ENCODE results near the gene ATF5. TPM values are rescaled to one million over a fixed set of nuclear protein-coding genes. Genes with fewer than 3 reads are reported as not detected.

The ATF5 gene
- total and polyA plus RNA-seq, 2 donors from 2014 or later, result 22.7 to 36.4 TPM

DNA sequence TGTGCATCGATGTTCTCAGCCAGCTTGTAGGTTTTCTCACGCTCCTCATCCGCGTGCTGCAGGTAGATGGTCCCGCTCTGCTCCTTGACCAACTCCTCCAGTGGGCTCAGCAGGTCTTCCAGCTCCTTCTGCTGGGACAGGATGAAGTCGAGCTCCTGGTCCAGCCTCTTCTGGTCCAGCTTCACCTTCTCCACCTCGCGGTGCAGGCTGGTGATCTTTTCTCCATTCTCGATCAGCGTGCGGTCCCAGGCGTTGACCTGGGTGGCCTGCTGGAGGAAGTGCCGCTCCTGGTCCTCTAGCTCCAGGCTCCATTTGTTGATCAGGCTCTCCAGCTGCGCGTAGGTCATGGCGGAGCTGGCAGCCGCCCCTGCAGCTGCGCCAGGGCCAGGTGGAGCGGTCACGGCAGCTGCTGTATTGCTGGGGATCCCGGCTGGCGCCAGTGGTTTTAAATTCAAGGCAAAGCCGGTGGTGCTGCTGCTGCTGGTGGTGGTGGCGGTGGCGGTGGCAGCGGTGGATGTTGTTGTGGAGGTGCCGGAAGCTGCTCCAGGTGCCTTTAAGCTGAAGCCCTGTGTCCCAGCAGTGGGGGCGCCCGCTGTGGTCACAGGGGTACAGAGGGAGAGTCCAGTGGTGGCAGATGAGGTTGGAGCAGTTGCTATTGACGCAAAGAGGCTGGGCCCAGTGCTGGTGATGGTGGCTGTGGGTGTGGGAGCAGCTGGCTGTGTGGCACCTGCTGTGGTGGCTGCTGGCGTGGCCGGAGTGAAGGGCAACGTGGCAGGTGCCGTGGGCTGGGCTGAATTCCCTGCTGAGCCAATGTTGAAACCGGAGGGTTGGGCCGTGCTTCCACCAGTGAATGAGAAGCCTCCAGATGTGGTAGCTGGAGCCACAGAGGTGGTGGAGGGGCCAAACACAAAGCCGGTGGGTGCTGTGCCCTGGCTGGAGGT lies 20.3 kb upstream of the ATF5 start:
- Histone ChIP-seq H3K4me1 (ENCODE audit: control insufficient read depth in 2 of 3, insufficient read depth in 2 of 3, low read depth in 1 of 3, low read length in 3 of 3) (peaks cover 0 to 7% (median 0%) of the 10 kb centered on the region in 3 donors), H3K9ac (ENCODE audit: low read length in 3 of 3) (no peak overlapping the region), H3K9me3 (ENCODE audit: control insufficient read depth in 2 of 3, insufficient read depth in 1 of 3, low read length in 3 of 3) (no peaks in the 10 kb centered on the region), H3K36me3 (ENCODE audit: control insufficient read depth in 2 of 3, insufficient read depth in 3 of 3, low read length in 3 of 3) (peaks cover 2 to 26% (median 4%) of the 10 kb centered on the region in 3 donors), H3K27ac (ENCODE audit: low read depth in 2 of 2, low read length in 2 of 2) (no peak overlapping the region), H3K4me3 (ENCODE audit: low read length in 3 of 3) (no peak overlapping the region), H3K27me3 (ENCODE audit: control insufficient read depth, insufficient read depth, low read length) (no peaks in the 10 kb centered on the region)
- no peak for DNase-seq
- intact Hi-C loops (cut with DNase I), result no loop called here
- TF ChIP-seq, protein P1, sequence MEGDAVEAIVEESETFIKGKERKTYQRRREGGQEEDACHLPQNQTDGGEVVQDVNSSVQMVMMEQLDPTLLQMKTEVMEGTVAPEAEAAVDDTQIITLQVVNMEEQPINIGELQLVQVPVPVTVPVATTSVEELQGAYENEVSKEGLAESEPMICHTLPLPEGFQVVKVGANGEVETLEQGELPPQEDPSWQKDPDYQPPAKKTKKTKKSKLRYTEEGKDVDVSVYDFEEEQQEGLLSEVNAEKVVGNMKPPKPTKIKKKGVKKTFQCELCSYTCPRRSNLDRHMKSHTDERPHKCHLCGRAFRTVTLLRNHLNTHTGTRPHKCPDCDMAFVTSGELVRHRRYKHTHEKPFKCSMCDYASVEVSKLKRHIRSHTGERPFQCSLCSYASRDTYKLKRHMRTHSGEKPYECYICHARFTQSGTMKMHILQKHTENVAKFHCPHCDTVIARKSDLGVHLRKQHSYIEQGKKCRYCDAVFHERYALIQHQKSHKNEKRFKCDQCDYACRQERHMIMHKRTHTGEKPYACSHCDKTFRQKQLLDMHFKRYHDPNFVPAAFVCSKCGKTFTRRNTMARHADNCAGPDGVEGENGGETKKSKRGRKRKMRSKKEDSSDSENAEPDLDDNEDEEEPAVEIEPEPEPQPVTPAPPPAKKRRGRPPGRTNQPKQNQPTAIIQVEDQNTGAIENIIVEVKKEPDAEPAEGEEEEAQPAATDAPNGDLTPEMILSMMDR (IDR thresholded peaks at IDR 0.05; ENCODE audit: borderline replicate concordance, extremely low read depth, insufficient read depth), result no peak
- no peak for FAIRE-seq

DNA sequence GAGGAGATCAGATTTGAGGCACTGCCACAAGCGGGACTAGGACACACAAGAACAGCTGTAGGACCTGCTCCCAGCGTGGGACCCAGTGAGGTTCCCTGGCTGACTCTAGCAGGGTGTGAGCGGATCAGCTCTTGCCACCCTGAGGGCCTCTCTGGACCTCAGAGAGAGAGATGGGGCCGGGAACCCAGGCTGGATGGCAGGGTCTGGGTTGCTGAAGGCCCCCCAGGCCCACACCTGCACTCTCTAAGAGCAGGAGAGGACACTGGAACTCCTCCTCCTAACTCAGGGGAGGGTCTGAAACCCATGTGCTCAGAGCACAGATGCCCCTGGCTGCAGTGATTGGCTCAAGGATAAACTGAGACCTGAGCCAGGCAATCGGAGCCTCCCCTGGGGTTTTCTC lies 18.8 kb upstream of the ATF5 start:
- H3K36me3 ChIP-seq (ENCODE audit: control insufficient read depth in 2 of 3, insufficient read depth in 3 of 3, low read length in 3 of 3), result peaks cover 2 to 28% (median 4%) of the 10 kb centered on the region in 3 donors
- no peak for FAIRE-seq

DNA sequence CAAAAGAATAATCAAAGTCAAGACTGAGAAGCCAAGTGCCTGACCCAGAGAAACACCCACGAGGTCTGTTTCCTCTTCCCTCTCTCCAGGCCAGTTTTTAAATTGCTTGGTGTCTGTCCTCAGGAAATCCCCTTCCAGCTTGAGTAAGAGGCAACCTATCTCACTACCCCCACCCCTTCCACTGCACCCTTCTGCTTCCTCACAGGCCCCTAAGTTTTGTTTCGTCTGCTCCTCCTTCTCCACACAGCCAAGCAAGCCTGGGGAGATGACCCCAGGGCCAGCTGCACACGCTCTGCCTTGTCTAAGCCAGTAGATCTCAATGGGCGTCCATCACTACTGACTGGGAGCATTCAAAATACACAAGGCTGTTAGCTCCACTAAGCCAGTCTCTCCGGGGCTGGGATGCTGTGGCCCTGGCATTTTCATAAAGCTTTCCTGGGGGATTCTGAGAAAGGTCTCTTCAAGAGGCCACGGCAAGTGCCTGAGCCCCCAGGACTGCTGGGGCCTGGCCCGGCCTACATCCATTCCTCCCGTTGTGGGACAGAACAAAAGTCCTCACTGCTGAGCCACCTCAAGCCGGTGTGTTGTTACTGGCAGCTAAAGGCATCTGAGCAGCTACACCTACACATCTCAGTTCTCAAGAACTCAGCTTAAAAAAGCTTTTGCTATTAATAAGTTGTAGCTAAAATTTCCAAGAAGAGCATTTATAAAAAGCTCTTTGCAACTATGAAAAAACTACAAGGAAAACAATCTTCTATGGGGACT lies 17.4 kb upstream of the ATF5 start:
- H3K27me3 ChIP-seq (ENCODE audit: control insufficient read depth, insufficient read depth, low read length), result no peaks in the 10 kb centered on the region
- H3K9me3 ChIP-seq (ENCODE audit: control insufficient read depth in 2 of 3, insufficient read depth in 1 of 3, low read length in 3 of 3), result no peaks in the 10 kb centered on the region
- no peak for FAIRE-seq
- TF ChIP-seq, protein P1 (IDR thresholded peaks at IDR 0.05; ENCODE audit: borderline replicate concordance, extremely low read depth, insufficient read depth), result no peak
- peaks cover 0 to 7% (median 0%) of the 10 kb centered on the region in 3 donors for H3K4me1 ChIP-seq (ENCODE audit: control insufficient read depth in 2 of 3, insufficient read depth in 2 of 3, low read depth in 1 of 3, low read length in 3 of 3)
- no peak overlapping the region for H3K27ac ChIP-seq (ENCODE audit: low read depth in 2 of 2, low read length in 2 of 2)
- H3K9ac ChIP-seq (ENCODE audit: low read length in 3 of 3), result no peak overlapping the region
- DNase-seq, result no peak
- no peak overlapping the region for H3K4me3 ChIP-seq (ENCODE audit: low read length in 3 of 3)
- H3K36me3 ChIP-seq (ENCODE audit: control insufficient read depth in 2 of 3, insufficient read depth in 3 of 3, low read length in 3 of 3), result peaks cover 2 to 32% (median 2%) of the 10 kb centered on the region in 3 donors
- intact Hi-C loops (cut with DNase I), result no loop called here

More for the DNA sequence above, 18.8 kb upstream of the ATF5 start:
- Histone ChIP-seq H3K9me3 (ENCODE audit: control insufficient read depth in 2 of 3, insufficient read depth in 1 of 3, low read length in 3 of 3) (no peaks in the 10 kb centered on the region), H3K4me1 (ENCODE audit: control insufficient read depth in 2 of 3, insufficient read depth in 2 of 3, low read depth in 1 of 3, low read length in 3 of 3) (peaks cover 0 to 7% (median 0%) of the 10 kb centered on the region in 3 donors), H3K27me3 (ENCODE audit: control insufficient read depth, insufficient read depth, low read length) (no peaks in the 10 kb centered on the region), H3K27ac (ENCODE audit: low read depth in 2 of 2, low read length in 2 of 2) (no peak overlapping the region), H3K9ac (ENCODE audit: low read length in 3 of 3) (no peak overlapping the region), H3K4me3 (ENCODE audit: low read length in 3 of 3) (no peak overlapping the region)
- TF ChIP-seq, protein P1 (IDR thresholded peaks at IDR 0.05; ENCODE audit: borderline replicate concordance, extremely low read depth, insufficient read depth), result no peak
- intact Hi-C loops (cut with DNase I), result no loop called here
- no peak for DNase-seq
